ENCODE data around the gene POP4.

- TF ChIP-seq ZNF274 (IDR thresholded peaks at IDR 0.05; ENCODE audit: low read depth, low read length) (no peak), YY1 (IDR thresholded peaks at IDR 0.05; ENCODE audit: insufficient read depth, insufficient read length) (no peak)
These were observed 27.7 kb upstream of the POP4 start for GRCh38 chr19:29578349-29578748.

All from NT2/D1 (cell line).